ENCODE data around the gene CAPN9.

DNA sequence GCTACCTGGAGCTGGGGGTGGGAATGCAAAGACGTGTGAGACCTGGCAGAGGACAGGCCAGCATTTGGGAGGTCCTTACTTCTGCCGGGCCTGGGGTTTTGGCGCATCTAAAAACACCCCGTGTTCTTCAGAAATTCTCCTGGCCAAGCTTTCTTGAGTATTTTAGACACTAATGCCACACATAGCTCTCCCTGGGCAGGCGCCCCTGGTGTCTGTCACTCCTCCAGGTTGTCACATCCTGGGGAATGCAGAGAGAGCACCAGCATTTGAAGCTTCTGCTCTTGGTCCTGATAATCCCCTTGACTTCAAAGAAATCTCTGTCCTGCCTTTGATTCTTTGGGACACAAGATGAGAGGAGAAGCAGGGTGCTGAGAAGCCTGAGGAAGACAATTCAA is 6.0 kb downstream of the CAPN9 start:
- TF ChIP-seq, protein P1, sequence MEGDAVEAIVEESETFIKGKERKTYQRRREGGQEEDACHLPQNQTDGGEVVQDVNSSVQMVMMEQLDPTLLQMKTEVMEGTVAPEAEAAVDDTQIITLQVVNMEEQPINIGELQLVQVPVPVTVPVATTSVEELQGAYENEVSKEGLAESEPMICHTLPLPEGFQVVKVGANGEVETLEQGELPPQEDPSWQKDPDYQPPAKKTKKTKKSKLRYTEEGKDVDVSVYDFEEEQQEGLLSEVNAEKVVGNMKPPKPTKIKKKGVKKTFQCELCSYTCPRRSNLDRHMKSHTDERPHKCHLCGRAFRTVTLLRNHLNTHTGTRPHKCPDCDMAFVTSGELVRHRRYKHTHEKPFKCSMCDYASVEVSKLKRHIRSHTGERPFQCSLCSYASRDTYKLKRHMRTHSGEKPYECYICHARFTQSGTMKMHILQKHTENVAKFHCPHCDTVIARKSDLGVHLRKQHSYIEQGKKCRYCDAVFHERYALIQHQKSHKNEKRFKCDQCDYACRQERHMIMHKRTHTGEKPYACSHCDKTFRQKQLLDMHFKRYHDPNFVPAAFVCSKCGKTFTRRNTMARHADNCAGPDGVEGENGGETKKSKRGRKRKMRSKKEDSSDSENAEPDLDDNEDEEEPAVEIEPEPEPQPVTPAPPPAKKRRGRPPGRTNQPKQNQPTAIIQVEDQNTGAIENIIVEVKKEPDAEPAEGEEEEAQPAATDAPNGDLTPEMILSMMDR (optimal IDR thresholded peaks at IDR 0.05 in 1 of 3, IDR thresholded peaks at IDR 0.05 in 1 of 3, conservative IDR thresholded peaks at IDR 0.05 in 1 of 3; ENCODE audit: extremely low read depth in 1 of 3, insufficient read depth in 2 of 3, low read length in 3 of 3) = no peak
- TF ChIP-seq EZH2 (IDR thresholded peaks at IDR 0.05; ENCODE audit: low read length) = no peak
